Brain microvascular endothelial cell (primary cell): ENCODE measurements around the gene BNIPL.

Experiments
- DNase-seq: peaks from one replicate; pipeline ENCODE4 v3.0.0-alpha.2; 2020
- H3K27ac ChIP-seq: fragments of 250-450 bp; sonication (Bioruptor Pico); 2 replicates; pipeline ENCODE4 v1.5.1; 2020; ENCODE audit warnings: mild to moderate bottlenecking, moderate library complexity
- H3K27me3 ChIP-seq: fragments of 250-450 bp; sonication (Bioruptor Pico); replicated peaks from 2 replicates; pipeline ENCODE4 v1.5.1; 2020; ENCODE audit warnings: mild to moderate bottlenecking
- H3K36me3 ChIP-seq: fragments of 250-450 bp; sonication (Bioruptor Pico); replicated peaks from 2 replicates; pipeline ENCODE4 v1.5.1; 2020; ENCODE audit warnings: mild to moderate bottlenecking
- H3K4me3 ChIP-seq: 2 replicates; pipeline ENCODE4 v1.5.1; 2011; ENCODE audit warnings: low read depth, mild to moderate bottlenecking, control low read depth, low read length, moderate library complexity
- CTCF ChIP-seq: IDR thresholded peaks from 2 replicates; pipeline ENCODE4 v1.5.1; 2011; ENCODE audit warnings: low read depth, mild to moderate bottlenecking, moderate library complexity, low read length, control low read depth, inconsistent platforms; ENCODE audit errors: missing control alignments
- in situ Hi-C: cut with HindIII; loops from 2 replicates; pipeline ENCODE4 v1.10.0; 2017; ENCODE audit warnings: low sequenced_read_pairs, low pct_ligation_motif_present

BNIPL gene

GRCh38 chr1:150997126-150997872, 39.1 kb upstream of the BNIPL start:
- no peak for DNase-seq
- peaks cover 3% of the 10 kb centered on the region for H3K36me3 ChIP-seq
- in situ Hi-C loops, result no loop called here
- TF ChIP-seq CTCF, result no peak
- H3K27me3 ChIP-seq, result no peaks in the 10 kb centered on the region
- H3K4me3 ChIP-seq, result no peak overlapping the region
- H3K27ac ChIP-seq, result no peak overlapping the region

GRCh38 chr1:150997949-150998348, 38.4 kb upstream of the BNIPL start:
- in situ Hi-C loops, result no loop called here
- Histone ChIP-seq H3K27ac (no peak overlapping the region), H3K4me3 (no peak overlapping the region), H3K36me3 (peaks cover 3% of the 10 kb centered on the region), H3K27me3 (no peaks in the 10 kb centered on the region)
- DNase-seq, result no peak
- no peak for TF ChIP-seq CTCF

GRCh38 chr1:150999051-150999674, 37.2 kb upstream of the BNIPL start:
- in situ Hi-C loops, result no loop called here
- H3K27me3 ChIP-seq, result no peaks in the 10 kb centered on the region
- H3K4me3 ChIP-seq, result no peak overlapping the region
- peaks cover 3% of the 10 kb centered on the region for H3K36me3 ChIP-seq
- TF ChIP-seq CTCF, result no peak
- peak; percentile 84 for DNase-seq
- H3K27ac ChIP-seq, result peak overlapping the region; percentile 75

GRCh38 chr1:150999926-151000325, 36.5 kb upstream of the BNIPL start:
- H3K27me3 ChIP-seq, result no peaks in the 10 kb centered on the region
- no peak for TF ChIP-seq CTCF
- in situ Hi-C loops, result no loop called here
- H3K36me3 ChIP-seq, result peaks cover 3% of the 10 kb centered on the region
- DNase-seq, result no peak
- H3K4me3 ChIP-seq, result no peak overlapping the region
- H3K27ac ChIP-seq, result peak overlapping the region; percentile 75

- peaks cover 3% of the 10 kb centered on the region for H3K36me3 ChIP-seq
- in situ Hi-C loops, result no loop called here
Observed at GRCh38 chr1:151000408-151000807, 36.0 kb upstream of the BNIPL start.

More at GRCh38 chr1:151000408-151000807, 36.0 kb upstream of the BNIPL start:
- DNase-seq, result no peak
- Histone ChIP-seq H3K4me3 (no peak overlapping the region), H3K27me3 (no peaks in the 10 kb centered on the region), H3K27ac (no peak overlapping the region)
- no peak for TF ChIP-seq CTCF
